Measurements from ENCODE around the gene DRC1.
A peak's percentile ranks its signal among the peaks of the same experiment; 100 is the strongest.
"Not testable (repeated sequence)": the region's sequence is repeated elsewhere in the genome, so short reads cannot be mapped to it uniquely, and the experiment has no call there.

DRC1 gene

DNA sequence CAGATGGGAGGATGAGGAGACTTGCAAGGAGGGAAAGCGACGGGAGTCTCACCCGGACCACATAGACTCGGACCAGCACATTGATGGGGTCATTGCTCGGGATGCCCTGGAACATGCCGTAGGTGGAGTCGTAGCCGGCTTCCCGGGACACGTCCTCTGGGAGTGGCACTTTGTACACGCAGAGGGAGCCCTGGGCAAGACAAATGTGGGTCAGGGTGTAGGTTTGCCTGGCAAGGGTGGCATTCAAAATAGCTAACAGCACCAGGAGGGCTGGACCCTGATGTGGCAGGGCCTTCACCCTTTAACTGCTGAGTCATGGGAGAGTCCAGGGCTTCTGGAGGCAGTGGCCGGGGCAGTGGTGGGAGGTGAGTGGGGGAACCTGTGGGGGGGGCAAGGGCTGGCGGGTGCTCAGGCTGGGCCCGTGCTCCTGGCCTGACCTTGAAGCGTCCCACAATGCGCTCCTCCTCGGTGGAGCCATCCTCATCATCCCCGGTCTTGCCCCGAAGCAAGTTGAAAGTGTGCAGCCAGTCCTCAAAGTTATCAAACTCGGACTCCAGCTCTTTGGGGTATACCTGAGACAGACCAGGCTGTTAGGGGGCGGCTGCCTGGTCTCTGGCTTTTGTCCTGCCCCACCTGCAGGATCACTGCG, 65.1 kb downstream of the DRC1 start:
- peaks cover 10% of the 10 kb centered on the region for H3K9me3 Mint-ChIP-seq
- DNase-seq (ENCODE audit: low spot score) = no peak
- H3K4me1 Mint-ChIP-seq (ENCODE audit: low read depth) = no peaks in the 10 kb centered on the region
- H3K36me3 Mint-ChIP-seq (ENCODE audit: low read depth) = peaks cover 12% of the 10 kb centered on the region
- no peaks in the 10 kb centered on the region for H3K27me3 Mint-ChIP-seq (ENCODE audit: low read depth)
- H3K27ac Mint-ChIP-seq = no peak overlapping the region
- H3K4me3 Mint-ChIP-seq = no peak overlapping the region

DNA sequence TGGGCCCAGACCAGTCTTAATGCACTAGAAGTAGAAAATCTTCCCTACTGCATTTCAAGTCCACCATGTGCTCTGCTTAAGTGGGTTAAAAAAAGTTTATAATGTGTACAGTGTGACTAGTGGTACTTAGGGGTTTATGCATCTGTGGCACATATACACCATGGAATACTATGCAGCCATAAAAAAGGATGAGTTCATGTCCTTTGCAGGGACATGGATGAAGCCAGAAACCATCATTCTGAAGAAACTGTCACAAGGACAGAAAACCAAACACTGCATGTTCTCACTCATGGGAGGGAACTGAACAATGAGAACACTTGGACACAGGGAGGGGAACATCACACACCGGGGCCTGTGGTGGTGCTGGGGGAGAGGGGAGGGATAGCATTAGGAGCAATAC, 66.8 kb downstream of the DRC1 start:
- Mint-ChIP-seq H3K36me3 (ENCODE audit: low read depth) (peaks cover 12% of the 10 kb centered on the region), H3K9me3 (peaks cover 10% of the 10 kb centered on the region), H3K27ac (peak overlapping the region; percentile 68)
- DNase-seq (ENCODE audit: low spot score); H3K4me3 Mint-ChIP-seq; H3K4me1 Mint-ChIP-seq (ENCODE audit: low read depth); H3K27me3 Mint-ChIP-seq (ENCODE audit: low read depth): not testable (repeated sequence)

DNA sequence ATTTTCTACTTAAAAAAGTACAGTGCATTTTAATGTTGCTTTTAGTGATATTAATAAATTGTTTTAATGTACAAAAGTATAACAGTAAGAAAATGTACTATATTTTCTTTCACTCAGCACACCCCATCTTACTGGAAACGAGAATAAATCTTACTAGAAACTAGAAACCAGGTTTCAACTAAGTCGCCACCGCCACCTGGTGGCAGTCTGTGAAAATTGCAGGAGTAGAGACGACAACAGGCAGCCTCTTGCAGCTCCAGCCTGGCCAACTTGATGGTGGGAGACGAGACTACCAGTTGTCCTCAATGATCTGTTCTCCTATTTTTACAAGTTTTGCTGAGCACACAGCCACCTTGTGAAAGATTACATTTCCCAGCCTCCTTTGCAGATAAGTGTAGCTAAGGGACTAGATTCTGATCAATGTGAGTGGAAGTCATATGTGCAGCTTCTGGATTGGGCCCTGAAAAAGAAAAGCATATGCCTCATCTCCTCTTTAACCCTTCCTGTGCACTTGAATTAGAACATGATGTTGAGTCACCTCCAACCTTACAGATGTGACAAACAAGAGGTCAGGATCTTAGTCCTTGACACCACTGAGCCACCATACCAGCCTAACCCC, 67.5 kb downstream of the DRC1 start:
- H3K36me3 Mint-ChIP-seq (ENCODE audit: low read depth) = peaks cover 12% of the 10 kb centered on the region

DNA sequence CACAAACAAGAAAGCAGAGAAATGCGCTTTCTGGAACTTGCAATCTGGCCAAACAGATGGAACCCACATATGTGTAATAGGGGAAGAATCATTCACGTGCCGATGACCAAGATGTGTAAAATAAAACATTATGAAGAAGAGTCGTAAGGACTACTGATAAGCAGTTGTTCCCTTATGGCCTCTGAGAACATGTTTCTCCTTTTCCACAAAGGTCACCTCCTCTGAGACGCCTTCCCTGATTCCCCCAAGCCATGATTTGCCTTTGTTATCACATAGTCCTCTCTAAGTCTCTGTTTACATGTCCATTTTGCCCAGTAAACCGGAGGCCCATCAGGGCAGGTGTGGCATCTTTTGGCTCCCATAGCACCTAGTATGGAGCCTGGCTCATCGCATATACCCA, 68.2 kb downstream of the DRC1 start:
- Mint-ChIP-seq H3K9me3 (peaks cover 10% of the 10 kb centered on the region), H3K27me3 (ENCODE audit: low read depth) (no peaks in the 10 kb centered on the region), H3K27ac (no peak overlapping the region), H3K36me3 (ENCODE audit: low read depth) (peaks cover 12% of the 10 kb centered on the region), H3K4me1 (ENCODE audit: low read depth) (no peaks in the 10 kb centered on the region), H3K4me3 (no peak overlapping the region)
- no peak for DNase-seq (ENCODE audit: low spot score)

More for the DNA sequence above, 67.5 kb downstream of the DRC1 start:
- peak; percentile 41 for DNase-seq (ENCODE audit: low spot score)
- no peak overlapping the region for H3K27ac Mint-ChIP-seq
- peaks cover 10% of the 10 kb centered on the region for H3K9me3 Mint-ChIP-seq
- no peaks in the 10 kb centered on the region for H3K4me1 Mint-ChIP-seq (ENCODE audit: low read depth)
- H3K4me3 Mint-ChIP-seq = no peak overlapping the region
- H3K27me3 Mint-ChIP-seq (ENCODE audit: low read depth) = no peaks in the 10 kb centered on the region

DNA sequence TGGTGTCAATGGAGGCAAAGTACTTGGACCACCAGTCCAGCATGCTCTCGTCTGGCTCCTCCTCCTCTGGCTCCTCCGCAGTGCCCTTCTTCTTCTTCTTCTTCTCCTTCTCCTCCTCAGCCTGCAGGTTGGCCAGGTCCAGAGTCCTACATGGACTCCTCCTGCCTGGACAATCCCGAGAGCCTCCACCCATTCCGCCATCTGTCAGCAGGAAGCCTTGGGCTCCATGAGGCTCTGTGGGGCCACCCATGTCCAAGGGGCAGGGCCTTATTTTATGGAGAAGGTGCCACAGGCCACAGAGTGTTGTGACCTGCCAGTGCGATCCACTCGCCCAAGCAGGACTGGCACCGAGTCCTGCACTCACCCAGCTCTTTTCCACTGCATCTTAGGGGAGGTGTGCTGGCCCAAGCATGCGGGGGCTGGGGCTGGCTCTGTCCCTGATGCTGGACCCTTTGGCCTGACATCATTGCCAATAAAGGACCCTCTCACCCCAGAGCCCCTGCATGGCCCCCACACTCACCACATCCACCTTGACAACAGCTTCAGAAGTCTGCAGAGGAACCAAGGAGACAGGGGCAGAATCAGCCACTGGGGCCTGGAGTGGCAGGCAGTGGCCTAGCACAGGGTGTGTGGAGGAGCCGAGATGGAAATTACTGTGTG, 69.0 kb downstream of the DRC1 start:
- no peak for DNase-seq (ENCODE audit: low spot score)
- Mint-ChIP-seq H3K36me3 (ENCODE audit: low read depth) (peaks cover 12% of the 10 kb centered on the region), H3K27ac (no peak overlapping the region), H3K27me3 (ENCODE audit: low read depth) (no peaks in the 10 kb centered on the region), H3K4me3 (no peak overlapping the region), H3K4me1 (ENCODE audit: low read depth) (no peaks in the 10 kb centered on the region), H3K9me3 (peaks cover 10% of the 10 kb centered on the region)

DNA sequence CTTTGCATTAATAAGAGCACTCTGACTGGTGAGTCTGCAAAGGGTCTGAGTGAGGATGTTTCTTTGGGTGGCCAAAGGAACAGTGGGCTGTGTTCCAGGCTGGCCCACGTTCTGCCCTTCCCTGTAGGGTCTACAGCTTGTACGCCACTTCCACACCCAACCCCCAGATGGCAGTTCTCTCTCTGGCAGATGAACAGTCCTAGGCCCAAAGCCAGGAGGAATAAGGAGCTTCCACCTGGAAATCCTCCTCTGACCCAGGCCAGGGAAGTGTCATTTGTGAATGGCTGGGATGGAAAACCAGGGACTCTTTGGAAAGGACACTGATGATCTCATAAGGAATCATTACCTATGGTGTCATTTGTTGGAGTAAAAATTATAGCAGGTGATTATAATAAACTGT, 69.6 kb downstream of the DRC1 start:
- Mint-ChIP-seq H3K36me3 (ENCODE audit: low read depth) (peaks cover 12% of the 10 kb centered on the region), H3K27me3 (ENCODE audit: low read depth) (no peaks in the 10 kb centered on the region), H3K27ac (no peak overlapping the region), H3K4me1 (ENCODE audit: low read depth) (no peaks in the 10 kb centered on the region), H3K9me3 (peaks cover 10% of the 10 kb centered on the region), H3K4me3 (no peak overlapping the region)
- DNase-seq (ENCODE audit: low spot score) = no peak

DNA sequence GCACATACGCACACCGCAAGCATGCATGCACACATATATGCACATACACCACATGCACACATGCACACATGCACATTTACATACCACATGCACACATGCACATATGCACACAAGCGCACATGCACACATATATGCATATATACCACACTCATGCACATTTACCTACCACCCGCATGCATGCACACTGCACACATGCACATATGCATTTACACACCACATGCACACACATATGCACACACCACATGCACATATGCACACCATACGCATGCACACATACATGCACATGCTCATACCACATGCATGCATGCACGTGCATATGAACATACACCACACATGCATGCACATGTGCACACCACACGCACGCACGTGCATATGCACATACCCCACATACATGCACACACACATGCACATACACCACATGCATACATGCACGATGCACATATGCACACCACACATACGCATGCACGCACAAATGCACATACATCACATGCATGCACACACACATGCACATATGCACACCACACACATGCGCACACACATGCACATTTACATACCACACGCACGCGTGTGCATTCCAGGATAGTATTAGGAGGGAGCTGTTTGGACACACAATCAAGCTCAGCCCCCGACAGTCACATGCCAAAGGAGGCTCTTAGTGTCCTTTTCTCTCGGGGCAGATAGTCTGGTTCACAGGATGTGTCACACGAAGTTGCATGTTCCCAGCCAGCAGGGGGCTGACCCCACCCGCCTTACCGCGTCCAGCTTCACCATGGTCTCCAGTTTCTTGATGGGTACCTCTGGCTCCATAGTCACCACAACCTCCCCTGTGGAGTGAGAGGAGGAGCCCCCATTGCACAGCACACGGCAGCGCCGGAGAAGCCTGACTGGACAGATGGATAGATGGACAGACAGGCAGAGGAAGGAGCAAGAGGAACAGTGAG, 70.3 kb downstream of the DRC1 start:
- Mint-ChIP-seq H3K36me3 (ENCODE audit: low read depth) (peaks cover 12% of the 10 kb centered on the region), H3K9me3 (peaks cover 10% of the 10 kb centered on the region), H3K4me1 (ENCODE audit: low read depth) (no peaks in the 10 kb centered on the region), H3K27ac (no peak overlapping the region), H3K4me3 (no peak overlapping the region), H3K27me3 (ENCODE audit: low read depth) (no peaks in the 10 kb centered on the region)
- no peak for DNase-seq (ENCODE audit: low spot score)

DNA sequence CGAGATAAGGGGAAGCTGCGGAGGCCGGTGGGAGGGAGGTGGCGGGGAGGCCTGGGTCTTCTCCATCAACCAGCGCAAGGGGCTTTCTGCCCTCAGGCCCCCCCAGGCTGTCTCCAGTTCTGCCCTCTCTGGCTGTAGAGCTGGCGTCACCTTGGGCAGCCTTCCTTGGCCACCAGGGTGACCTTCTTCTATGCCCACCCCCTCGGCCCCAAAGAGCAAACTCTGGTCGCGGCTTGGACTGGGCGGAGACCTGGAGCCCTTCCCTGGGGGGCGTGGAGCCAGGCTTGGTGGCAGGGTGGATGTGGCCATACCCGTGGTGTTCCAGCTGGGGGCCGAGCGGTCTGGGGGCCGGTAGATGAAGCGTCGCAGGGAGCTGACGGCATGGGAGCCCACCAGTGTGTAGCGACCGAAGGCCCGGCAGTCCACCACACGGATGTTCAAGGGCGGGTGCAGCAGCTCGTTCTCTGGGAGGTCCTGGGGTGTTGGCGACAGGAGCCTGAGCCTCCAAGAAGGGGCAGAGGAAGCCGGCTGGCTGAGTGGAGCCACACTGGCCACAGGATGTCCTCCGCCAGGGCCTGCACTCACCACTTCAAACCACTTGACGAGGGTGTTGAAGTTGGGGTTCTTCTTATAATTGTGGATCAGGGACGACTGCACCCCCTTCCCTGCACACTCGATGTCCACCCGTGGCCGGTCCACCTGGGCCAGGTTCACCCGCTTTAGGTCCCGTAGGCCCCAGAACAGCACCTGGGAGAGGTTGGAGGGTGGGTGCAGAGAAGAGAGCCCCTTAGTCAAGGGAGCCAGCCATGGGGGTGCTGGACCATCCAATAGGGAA, 71.3 kb downstream of the DRC1 start:
- H3K9me3 Mint-ChIP-seq = peaks cover 10% of the 10 kb centered on the region
- H3K4me1 Mint-ChIP-seq (ENCODE audit: low read depth) = peaks cover 6% of the 10 kb centered on the region
- no peak overlapping the region for H3K4me3 Mint-ChIP-seq
- no peak for DNase-seq (ENCODE audit: low spot score)
- H3K27ac Mint-ChIP-seq = no peak overlapping the region
- peaks cover 12% of the 10 kb centered on the region for H3K36me3 Mint-ChIP-seq (ENCODE audit: low read depth)
- no peaks in the 10 kb centered on the region for H3K27me3 Mint-ChIP-seq (ENCODE audit: low read depth)

DNA sequence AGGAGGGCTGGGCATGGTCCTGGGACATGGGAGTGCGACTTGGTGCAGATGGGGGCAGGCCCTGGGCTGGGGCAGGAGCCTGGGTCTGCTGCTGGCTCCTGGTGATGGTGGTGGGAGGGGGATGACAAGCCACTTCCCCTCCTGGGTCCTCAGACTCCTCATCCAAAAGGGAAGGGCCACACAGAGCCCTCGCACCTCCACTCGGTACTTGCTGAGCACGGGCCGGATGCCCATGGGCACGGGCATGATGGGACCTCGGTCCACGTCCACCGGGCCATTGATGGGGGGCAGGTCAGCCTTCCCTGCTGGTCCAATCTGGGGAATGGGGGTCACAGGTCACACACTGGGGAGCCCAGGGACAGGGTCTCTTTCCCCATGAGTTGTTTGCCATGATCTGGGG, 72.1 kb downstream of the DRC1 start:
- H3K27ac Mint-ChIP-seq = no peak overlapping the region
- H3K36me3 Mint-ChIP-seq (ENCODE audit: low read depth) = peaks cover 10% of the 10 kb centered on the region
- H3K4me3 Mint-ChIP-seq = no peak overlapping the region
- no peak for DNase-seq (ENCODE audit: low spot score)
- no peaks in the 10 kb centered on the region for H3K27me3 Mint-ChIP-seq (ENCODE audit: low read depth)
- H3K9me3 Mint-ChIP-seq = peaks cover 10% of the 10 kb centered on the region
- peaks cover 6% of the 10 kb centered on the region for H3K4me1 Mint-ChIP-seq (ENCODE audit: low read depth)

DNA sequence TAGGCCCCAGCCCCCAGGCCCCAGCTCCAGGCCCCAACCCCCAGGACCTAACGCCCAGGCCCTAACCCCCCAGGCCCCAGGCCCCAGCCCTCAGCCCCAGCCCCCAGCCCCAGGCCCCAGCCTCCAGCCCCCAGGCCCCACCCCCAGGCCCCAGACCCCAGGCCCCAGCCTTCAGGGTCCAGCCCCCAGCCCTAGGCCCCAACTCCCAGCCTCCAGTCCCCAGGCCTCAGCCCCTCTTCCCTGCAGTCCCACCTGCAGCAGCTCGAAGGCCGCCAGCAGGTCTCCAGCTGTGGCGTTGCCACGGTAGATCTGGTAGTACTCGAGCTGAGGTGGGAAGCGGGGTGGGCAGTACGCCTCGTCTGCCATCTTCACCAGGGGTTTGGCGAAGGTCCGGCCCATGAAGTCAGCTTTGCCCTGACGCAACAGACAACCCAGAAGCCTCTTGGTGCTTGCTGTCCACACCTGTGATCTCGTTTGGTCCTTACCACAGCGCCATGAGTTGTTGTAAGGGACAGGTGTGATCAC, 72.6 kb downstream of the DRC1 start:
- Mint-ChIP-seq H3K9me3 (peaks cover 7% of the 10 kb centered on the region), H3K4me1 (ENCODE audit: low read depth) (peaks cover 6% of the 10 kb centered on the region), H3K27ac (no peak overlapping the region), H3K36me3 (ENCODE audit: low read depth) (peaks cover 7% of the 10 kb centered on the region), H3K27me3 (ENCODE audit: low read depth) (no peaks in the 10 kb centered on the region), H3K4me3 (no peak overlapping the region)
- no peak for DNase-seq (ENCODE audit: low spot score)

DNA sequence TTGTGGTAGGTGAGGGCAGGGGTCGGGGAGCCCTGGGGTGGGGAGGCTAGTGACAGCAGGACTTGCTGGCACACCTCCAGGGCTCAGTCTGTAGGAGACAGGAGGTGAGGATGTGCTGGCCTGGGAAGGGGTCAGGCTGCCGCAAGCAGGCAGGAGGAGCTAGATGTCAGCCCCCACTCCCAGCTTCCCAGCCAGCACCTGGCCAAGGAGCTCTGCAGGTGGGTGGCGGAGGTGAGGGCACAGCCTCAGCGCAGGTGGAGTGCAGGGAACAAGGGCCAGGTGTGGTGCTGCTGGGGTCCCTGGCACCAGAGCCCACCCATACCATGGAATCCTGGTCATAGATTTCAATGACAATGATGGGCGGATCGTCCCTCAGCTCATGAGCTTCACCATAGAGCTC, 73.3 kb downstream of the DRC1 start:
- Mint-ChIP-seq H3K4me1 (ENCODE audit: low read depth) (peaks cover 6% of the 10 kb centered on the region), H3K27ac (peak overlapping the region; percentile 31), H3K27me3 (ENCODE audit: low read depth) (no peaks in the 10 kb centered on the region), H3K36me3 (ENCODE audit: low read depth) (peaks cover 2% of the 10 kb centered on the region), H3K9me3 (peaks cover under 1% of the 10 kb centered on the region), H3K4me3 (no peak overlapping the region)
- no peak for DNase-seq (ENCODE audit: low spot score)

DNA sequence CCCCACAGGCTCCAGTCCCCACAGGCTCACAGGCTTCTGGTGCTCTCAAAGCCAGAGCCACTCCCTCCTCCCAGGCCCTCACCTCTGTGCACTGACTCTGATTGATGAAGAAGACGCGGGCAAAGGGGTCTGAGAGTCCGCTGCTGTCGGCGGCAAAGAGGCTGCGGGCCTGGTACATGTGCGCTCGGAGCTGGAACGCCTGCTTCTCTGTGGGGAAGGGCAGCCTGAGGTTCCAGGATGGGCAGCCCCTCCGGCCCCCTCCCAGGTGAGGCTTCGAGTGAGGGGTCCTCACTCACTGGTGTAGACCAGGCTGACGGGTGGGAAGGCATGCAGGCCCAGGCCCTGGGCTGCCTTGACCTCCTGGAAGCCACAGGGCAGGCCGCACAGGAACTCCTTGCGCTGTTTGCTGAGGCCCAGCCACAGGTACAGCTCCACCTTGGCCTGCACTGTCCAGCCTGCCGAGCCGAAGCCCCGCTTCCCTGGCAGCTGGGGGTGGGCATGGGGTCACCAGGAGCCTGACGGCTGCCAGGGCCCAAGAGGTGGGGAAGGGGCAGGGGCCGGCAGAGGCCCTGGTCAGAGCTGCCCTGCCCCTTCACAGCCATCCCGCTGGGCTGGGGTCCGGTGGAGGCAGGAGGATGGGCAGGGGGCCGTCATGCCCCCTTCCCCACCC, 74.2 kb downstream of the DRC1 start:
- H3K9me3 Mint-ChIP-seq = no peaks in the 10 kb centered on the region
- no peaks in the 10 kb centered on the region for H3K36me3 Mint-ChIP-seq (ENCODE audit: low read depth)
- no peak for DNase-seq (ENCODE audit: low spot score)
- H3K27ac Mint-ChIP-seq = no peak overlapping the region
- no peak overlapping the region for H3K4me3 Mint-ChIP-seq
- no peaks in the 10 kb centered on the region for H3K27me3 Mint-ChIP-seq (ENCODE audit: low read depth)
- H3K4me1 Mint-ChIP-seq (ENCODE audit: low read depth) = peaks cover 6% of the 10 kb centered on the region

Data from T-helper 2 cell treated with Interferon-gamma antibody and Interleukin-4, amounts not matched to agents 5 μg/mL and 100 μg/mL, for 36 hours (primary cell).